Measurements from ENCODE around the gene MPDU1.
"Not testable (repeated sequence)": the region's sequence is repeated elsewhere in the genome, so short reads cannot be mapped to it uniquely, and the experiment has no call there.

The MPDU1 gene

GRCh38 chr17:7589891-7590691 is 6.4 kb downstream of the MPDU1 start, which contains the start of gene SOX15:
Gene SOX15 (minus strand): TSS chr17:7590094. CDS start chr17:7589676, 418 bp downstream.
- Mint-ChIP-seq H3K4me3 (no peak within 1 kb of the TSS), H3K27ac (no peak within 1 kb of the TSS), H3K9me3 (no peaks in the 10 kb centered on the region), H3K27me3 (ENCODE audit: low read depth, poor library complexity) (no peaks in the 10 kb centered on the region), H3K4me1 (peaks cover 40% of the 10 kb centered on the region), H3K36me3 (ENCODE audit: low read depth) (peaks cover 40% of the 10 kb centered on the region)
- DNase-seq, result no peak
- no peak for TF ChIP-seq CTCF (IDR thresholded peaks at IDR 0.05)

GRCh38 chr17:7590743-7591142 is 7.1 kb downstream of the MPDU1 start:
- no peaks in the 10 kb centered on the region for H3K27me3 Mint-ChIP-seq (ENCODE audit: low read depth, poor library complexity)
- no peak overlapping the region for H3K27ac Mint-ChIP-seq
- H3K4me3 Mint-ChIP-seq, result no peak overlapping the region
- peaks cover 45% of the 10 kb centered on the region for H3K36me3 Mint-ChIP-seq (ENCODE audit: low read depth)
- H3K4me1 Mint-ChIP-seq, result peaks cover 36% of the 10 kb centered on the region
- H3K9me3 Mint-ChIP-seq, result no peaks in the 10 kb centered on the region
- no peak for DNase-seq
- TF ChIP-seq CTCF (IDR thresholded peaks at IDR 0.05), result no peak

GRCh38 chr17:7591596-7591995 is 7.9 kb downstream of the MPDU1 start:
- H3K27ac Mint-ChIP-seq, result peak overlapping the region; percentile 30
- H3K4me3 Mint-ChIP-seq, result no peak overlapping the region
- no peaks in the 10 kb centered on the region for H3K27me3 Mint-ChIP-seq (ENCODE audit: low read depth, poor library complexity)
- TF ChIP-seq CTCF (IDR thresholded peaks at IDR 0.05), result no peak
- H3K36me3 Mint-ChIP-seq (ENCODE audit: low read depth), result peaks cover 51% of the 10 kb centered on the region
- DNase-seq, result no peak
- H3K4me1 Mint-ChIP-seq, result peaks cover 32% of the 10 kb centered on the region
- H3K9me3 Mint-ChIP-seq, result no peaks in the 10 kb centered on the region

- Mint-ChIP-seq H3K9me3 (no peaks in the 10 kb centered on the region), H3K4me1 (peaks cover 30% of the 10 kb centered on the region), H3K27me3 (ENCODE audit: low read depth, poor library complexity) (no peaks in the 10 kb centered on the region), H3K27ac (peak overlapping the region; percentile 70), H3K4me3 (no peak overlapping the region), H3K36me3 (ENCODE audit: low read depth) (peaks cover 60% of the 10 kb centered on the region)
- no peak for TF ChIP-seq CTCF (IDR thresholded peaks at IDR 0.05)
- DNase-seq, result no peak
These were observed 8.9 kb downstream of the MPDU1 start for GRCh38 chr17:7592422-7593021.

GRCh38 chr17:7593296-7593695 is 9.6 kb downstream of the MPDU1 start:
- no peak for TF ChIP-seq CTCF (IDR thresholded peaks at IDR 0.05)
- H3K36me3 Mint-ChIP-seq (ENCODE audit: low read depth), result peaks cover 64% of the 10 kb centered on the region
- peaks cover 27% of the 10 kb centered on the region for H3K4me1 Mint-ChIP-seq
- DNase-seq, result no peak
- no peak overlapping the region for H3K4me3 Mint-ChIP-seq
- H3K27me3 Mint-ChIP-seq (ENCODE audit: low read depth, poor library complexity), result no peaks in the 10 kb centered on the region
- no peaks in the 10 kb centered on the region for H3K9me3 Mint-ChIP-seq
- H3K27ac Mint-ChIP-seq, result peak overlapping the region; percentile 23

GRCh38 chr17:7597561-7597960 is 13.9 kb downstream of the MPDU1 start:
- not testable (repeated sequence) for H3K27ac Mint-ChIP-seq; DNase-seq; H3K4me3 Mint-ChIP-seq; H3K27me3 Mint-ChIP-seq (ENCODE audit: low read depth, poor library complexity); H3K9me3 Mint-ChIP-seq
- Mint-ChIP-seq H3K4me1 (peaks cover 18% of the 10 kb centered on the region), H3K36me3 (ENCODE audit: low read depth) (peaks cover 72% of the 10 kb centered on the region)
